NB4 (cell line): ENCODE measurements around the gene HOXC4.

Source experiments
- CTCF ChIP-seq: IDR thresholded peaks from one replicate; pipeline ENCODE4 v1.5.1; 2012; ENCODE audit warnings: low read depth, low read length
- MAX ChIP-seq: IDR thresholded peaks from 2 replicates; pipeline ENCODE4 v1.6.1; 2011; ENCODE audit warnings: low read depth, low read length
- MYC ChIP-seq: IDR thresholded peaks from 2 replicates; pipeline ENCODE4 v1.6.1; 2011; ENCODE audit warnings: low read depth, low read length
- POLR2A ChIP-seq: IDR thresholded peaks from 2 replicates; pipeline ENCODE4 v1.6.1; 2011; ENCODE audit warnings: mild to moderate bottlenecking; ENCODE audit not compliant: insufficient read length; ENCODE audit errors: extremely low read depth

GRCh38 chr12:54026640-54027441 lies 26.8 kb upstream of the HOXC4 start:
- TF ChIP-seq MYC: no peak
- no peak for TF ChIP-seq CTCF
- TF ChIP-seq POLR2A: no peak
- TF ChIP-seq MAX: no peak
